Sigmoid colon (tissue), 7 donors: ENCODE measurements around the gene LHX3. TPM values are rescaled to one million over a fixed set of nuclear protein-coding genes. Genes with fewer than 3 reads are reported as not detected.
A peak's percentile ranks its signal among the peaks of the same experiment; 100 is the strongest.

Experiments
- DNase-seq: peaks from one replicate; pipeline ENCODE4 v3.0.0-alpha.2; 2019
- H3K27ac ChIP-seq, 4 donors: fragments of 200-600 bp; sonication (generic); one replicate each; pipeline ENCODE4 v1.5.1; 2016 to 2019; ENCODE audit warnings: mild to moderate bottlenecking in 1 of 4
- H3K27me3 ChIP-seq, 3 donors: fragments of 200-600 bp; sonication (generic); one replicate each; pipeline ENCODE4 v1.5.1; 2019; ENCODE audit warnings: mild to moderate bottlenecking in 1 of 3
- H3K36me3 ChIP-seq, 4 donors: fragments of 200-600 bp; sonication (generic); one replicate each; pipeline ENCODE4 v1.5.1; 2016 to 2019
- H3K4me1 ChIP-seq, 4 donors: fragments of 200-600 bp; sonication (generic); one replicate each; pipeline ENCODE4 v1.5.1; 2017 to 2019
- H3K4me3 ChIP-seq, 4 donors: fragments of 200-600 bp; sonication (generic); one replicate each; pipeline ENCODE4 v1.5.1; 2017 to 2019; ENCODE audit warnings: mild to moderate bottlenecking in 2 of 4, moderate library complexity in 1 of 4
- H3K9me3 ChIP-seq, 4 donors: fragments of 200-600 bp in 3 of 4; sonication (generic) in 3 of 4; one replicate each; pipeline versions ENCODE4 v1.5.1 to v1.6.1; 2013 to 2019
- CTCF ChIP-seq, 4 experiments: fragments of 450-650 bp in 3 of 4; fragments of 200-600 bp in 1 of 4; IDR thresholded peaks; one replicate each; pipeline ENCODE4 v1.5.1; 2016 to 2019; ENCODE audit warnings: antibody characterized with exemption in 4 of 4, mild to moderate bottlenecking in 3 of 4, moderate library complexity in 2 of 4
- EP300 ChIP-seq, 4 donors: sonication (generic); formaldehyde crosslinking; IDR thresholded peaks; one replicate each; pipeline ENCODE4 v1.6.1; 2017; ENCODE audit warnings: antibody characterized with exemption in 4 of 4
- POLR2A ChIP-seq, 2 donors: fragments of 450-650 bp; IDR thresholded peaks; one replicate each; pipeline ENCODE4 v1.6.1; 2016; ENCODE audit warnings: antibody characterized with exemption in 2 of 2, mild to moderate bottlenecking in 2 of 2, moderate library complexity in 2 of 2
- POLR2AphosphoS5 ChIP-seq, 4 donors: sonication (generic); formaldehyde crosslinking; IDR thresholded peaks; one replicate each; pipeline ENCODE4 v1.6.1; 2017; ENCODE audit warnings: antibody characterized with exemption in 4 of 4
- WGBS, 2 donors: extraction: QIAGEN DNeasy Blood & Tissue Kit; methylation state at CpG; one replicate each; pipeline ENCODE4 v1.1.7; 2013; 5-methylcytosine and 5-hydroxymethylcytosine counted together
- intact Hi-C: fragments of 100-400 bp; cut with DNase I; formaldehyde crosslinking; loops from one replicate; pipeline ENCODE4 v1.15.1; 2023
- polyA plus RNA-seq, 3 donors: library from polyadenylated mRNA; stranded (reverse); fragments of 200-250 nt; gene quantifications; one replicate each; pipeline ENCODE4 v1.2.3, GENCODE V29; 2013
- total RNA-seq, 4 donors: library from RNA; depleted of rRNA; stranded (reverse); fragments of >200 nt; gene quantifications; one replicate each; pipeline ENCODE4 v1.1.0, GENCODE V29; 2016
- donor health status: healthy with polysubstance abuse.
- donor health status: Bipolar disorder and iron deficiency.
- donor health status: healthy.

LHX3 gene
- total and polyA plus RNA-seq, 7 donors = not detected

GRCh38 chr9:136171801-136172411 is 33.0 kb downstream of the LHX3 start:
- DNase-seq = no peak
- 71 to 76% methylated on average over 11 of the region's 11 CpGs for WGBS, 2 donors
- Histone ChIP-seq H3K9me3 (no peaks in the 10 kb centered on the region), H3K36me3 (no peaks in the 10 kb centered on the region), H3K27me3 (peaks cover 0 to 58% (median 30%) of the 10 kb centered on the region in 3 donors), H3K4me3 (no peak overlapping the region), H3K27ac (no peak overlapping the region), H3K4me1 (no peaks in the 10 kb centered on the region)
- TF ChIP-seq EP300 (IDR thresholded peaks at IDR 0.05) (no peak), POLR2AphosphoS5 (IDR thresholded peaks at IDR 0.05) (no peak), POLR2A (IDR thresholded peaks at IDR 0.05) (no peak), CTCF (IDR thresholded peaks at IDR 0.05) (no peak)
- intact Hi-C loops = no loop called here

- TF ChIP-seq POLR2A (IDR thresholded peaks at IDR 0.05) (no peak), CTCF (IDR thresholded peaks at IDR 0.05) (no peak), EP300 (IDR thresholded peaks at IDR 0.05) (no peak), POLR2AphosphoS5 (IDR thresholded peaks at IDR 0.05) (no peak)
- no peak for DNase-seq
- WGBS, 2 donors = 24 to 51% methylated on average over 16 of the region's 16 CpGs
- Histone ChIP-seq H3K36me3 (no peaks in the 10 kb centered on the region), H3K27me3 (peaks cover 0 to 52% (median 30%) of the 10 kb centered on the region in 3 donors), H3K4me1 (no peaks in the 10 kb centered on the region), H3K4me3 (no peak overlapping the region), H3K27ac (no peak overlapping the region), H3K9me3 (no peaks in the 10 kb centered on the region)
- intact Hi-C loops = no loop called here
Measured at GRCh38 chr9:136171009-136171800, 33.7 kb downstream of the LHX3 start.

GRCh38 chr9:136170006-136170901 is 34.7 kb downstream of the LHX3 start:
- intact Hi-C loops = no loop called here
- TF ChIP-seq POLR2A (IDR thresholded peaks at IDR 0.05) (no peak), CTCF (IDR thresholded peaks at IDR 0.05) (peak in 2 of 4 experiments; percentile 16 to 24)
- H3K27me3 ChIP-seq = peaks cover 0 to 50% (median 30%) of the 10 kb centered on the region in 3 donors

GRCh38 chr9:136169495-136169894 is 35.4 kb downstream of the LHX3 start:
- intact Hi-C loops = no loop called here
- no peaks in the 10 kb centered on the region for H3K36me3 ChIP-seq
- H3K27me3 ChIP-seq = peaks cover 0 to 50% (median 30%) of the 10 kb centered on the region in 3 donors
- no peaks in the 10 kb centered on the region for H3K4me1 ChIP-seq
- DNase-seq = no peak
- no peak overlapping the region for H3K27ac ChIP-seq
- H3K4me3 ChIP-seq = no peak overlapping the region
- no peaks in the 10 kb centered on the region for H3K9me3 ChIP-seq
- 24 to 66% methylated on average over 6 of the region's 6 CpGs for WGBS, 2 donors
- no peak for TF ChIP-seq POLR2AphosphoS5 (IDR thresholded peaks at IDR 0.05)
- no peak for TF ChIP-seq CTCF (IDR thresholded peaks at IDR 0.05)
- TF ChIP-seq POLR2A (IDR thresholded peaks at IDR 0.05) = no peak
- no peak for TF ChIP-seq EP300 (IDR thresholded peaks at IDR 0.05)

More at GRCh38 chr9:136170006-136170901, 34.7 kb downstream of the LHX3 start:
- H3K36me3 ChIP-seq = no peaks in the 10 kb centered on the region
- H3K4me1 ChIP-seq = no peaks in the 10 kb centered on the region
- no peak overlapping the region for H3K27ac ChIP-seq
- H3K4me3 ChIP-seq = no peak overlapping the region
- DNase-seq = no peak
- 53 to 54% methylated on average over 28 of the region's 28 CpGs for WGBS, 2 donors
- H3K9me3 ChIP-seq = no peaks in the 10 kb centered on the region
